ENCODE results near the gene HECTD4. TPM values are rescaled to one million over a fixed set of nuclear protein-coding genes. Genes with fewer than 3 reads are reported as not detected.
A peak's percentile ranks its signal among the peaks of the same experiment; 100 is the strongest.

Gene HECTD4
- total RNA-seq, 1 donor from 2014 or later = 47.9 TPM

- no peaks in the 10 kb centered on the region for H3K9me3 Mint-ChIP-seq (ENCODE audit: unreplicated experiment)
- TF ChIP-seq CTCF (IDR thresholded peaks at IDR 0.05; ENCODE audit: unreplicated experiment) = no peak
- H3K36me3 Mint-ChIP-seq (ENCODE audit: low read depth, unreplicated experiment) = peaks cover 5% of the 10 kb centered on the region
- H3K27me3 Mint-ChIP-seq (ENCODE audit: unreplicated experiment) = peaks cover 2% of the 10 kb centered on the region
- H3K27ac Mint-ChIP-seq (ENCODE audit: unreplicated experiment) = no peak overlapping the region
- no peak for DNase-seq (ENCODE audit: low spot score)
- H3K4me3 Mint-ChIP-seq (ENCODE audit: unreplicated experiment) = no peak overlapping the region
- peaks cover 4% of the 10 kb centered on the region for H3K4me1 Mint-ChIP-seq (ENCODE audit: unreplicated experiment)
These were observed 4.5 kb upstream of the HECTD4 start for GRCh38 chr12:112386726-112387125.

- Mint-ChIP-seq H3K9me3 (ENCODE audit: unreplicated experiment) (no peaks in the 10 kb centered on the region), H3K4me1 (ENCODE audit: unreplicated experiment) (peaks cover 18% of the 10 kb centered on the region), H3K36me3 (ENCODE audit: low read depth, unreplicated experiment) (peaks cover 5% of the 10 kb centered on the region), H3K27me3 (ENCODE audit: unreplicated experiment) (peaks cover 5% of the 10 kb centered on the region), H3K4me3 (ENCODE audit: unreplicated experiment) (peak overlapping the region; percentile 96), H3K27ac (ENCODE audit: unreplicated experiment) (no peak overlapping the region)
- DNase-seq (ENCODE audit: low spot score) = no peak
- no peak for TF ChIP-seq CTCF (IDR thresholded peaks at IDR 0.05; ENCODE audit: unreplicated experiment)
These were observed 635 bp upstream of the HECTD4 start for GRCh38 chr12:112382866-112383265.

GRCh38 chr12:112381406-112381882 lies 787 bp downstream of the HECTD4 start:
- Mint-ChIP-seq H3K4me1 (ENCODE audit: unreplicated experiment) (peaks cover 18% of the 10 kb centered on the region), H3K9me3 (ENCODE audit: unreplicated experiment) (no peaks in the 10 kb centered on the region), H3K27ac (ENCODE audit: unreplicated experiment) (peak overlapping the region; percentile 65), H3K36me3 (ENCODE audit: low read depth, unreplicated experiment) (peaks cover 5% of the 10 kb centered on the region), H3K27me3 (ENCODE audit: unreplicated experiment) (peaks cover 8% of the 10 kb centered on the region), H3K4me3 (ENCODE audit: unreplicated experiment) (peak overlapping the region; percentile 99)
- TF ChIP-seq CTCF (IDR thresholded peaks at IDR 0.05; ENCODE audit: unreplicated experiment) = no peak
- no peak for DNase-seq (ENCODE audit: low spot score)

- peak overlapping the region; percentile 99 for H3K4me3 Mint-ChIP-seq (ENCODE audit: unreplicated experiment)
- H3K27me3 Mint-ChIP-seq (ENCODE audit: unreplicated experiment) = peaks cover 8% of the 10 kb centered on the region
- H3K27ac Mint-ChIP-seq (ENCODE audit: unreplicated experiment) = peak overlapping the region; percentile 65
- peaks cover 5% of the 10 kb centered on the region for H3K36me3 Mint-ChIP-seq (ENCODE audit: low read depth, unreplicated experiment)
- DNase-seq (ENCODE audit: low spot score) = peak; percentile 23
- H3K4me1 Mint-ChIP-seq (ENCODE audit: unreplicated experiment) = peaks cover 18% of the 10 kb centered on the region
- TF ChIP-seq CTCF (IDR thresholded peaks at IDR 0.05; ENCODE audit: unreplicated experiment) = no peak
- H3K9me3 Mint-ChIP-seq (ENCODE audit: unreplicated experiment) = no peaks in the 10 kb centered on the region
These were observed 1.4 kb downstream of the HECTD4 start for GRCh38 chr12:112380663-112381405.

GRCh38 chr12:112375105-112375504 lies 7.1 kb downstream of the HECTD4 start:
- TF ChIP-seq CTCF (IDR thresholded peaks at IDR 0.05; ENCODE audit: unreplicated experiment) = no peak
- no peaks in the 10 kb centered on the region for H3K9me3 Mint-ChIP-seq (ENCODE audit: unreplicated experiment)
- peaks cover 1% of the 10 kb centered on the region for H3K4me1 Mint-ChIP-seq (ENCODE audit: unreplicated experiment)
- H3K27me3 Mint-ChIP-seq (ENCODE audit: unreplicated experiment) = peaks cover 3% of the 10 kb centered on the region
- H3K36me3 Mint-ChIP-seq (ENCODE audit: low read depth, unreplicated experiment) = peaks cover 5% of the 10 kb centered on the region
- DNase-seq (ENCODE audit: low spot score) = no peak
- H3K27ac Mint-ChIP-seq (ENCODE audit: unreplicated experiment) = no peak overlapping the region
- H3K4me3 Mint-ChIP-seq (ENCODE audit: unreplicated experiment) = no peak overlapping the region
